HG02763 (cell line): ENCODE data around the gene TIMP1.

Source experiments
- ATAC-seq: cut with Tn5 transposase; IDR thresholded peaks from one replicate; pipeline ENCODE4 v1.9.1; 2021; ENCODE audit warnings: mild to moderate bottlenecking, moderate library complexity; ENCODE audit not compliant: unreplicated experiment

TIMP1 gene

GRCh38 chrX:47633689-47634590 is 51.7 kb downstream of the TIMP1 start:
- no peak for ATAC-seq

- no peak for ATAC-seq
These were observed 52.8 kb downstream of the TIMP1 start for GRCh38 chrX:47634871-47635575.
